ENCODE measurements around the gene EVA1B. TPM values are rescaled to one million over a fixed set of nuclear protein-coding genes. Genes with fewer than 3 reads are reported as not detected.

EVA1B gene
- total RNA-seq, 1 experiment from 2014 or later, result 5.5 TPM

DNA sequence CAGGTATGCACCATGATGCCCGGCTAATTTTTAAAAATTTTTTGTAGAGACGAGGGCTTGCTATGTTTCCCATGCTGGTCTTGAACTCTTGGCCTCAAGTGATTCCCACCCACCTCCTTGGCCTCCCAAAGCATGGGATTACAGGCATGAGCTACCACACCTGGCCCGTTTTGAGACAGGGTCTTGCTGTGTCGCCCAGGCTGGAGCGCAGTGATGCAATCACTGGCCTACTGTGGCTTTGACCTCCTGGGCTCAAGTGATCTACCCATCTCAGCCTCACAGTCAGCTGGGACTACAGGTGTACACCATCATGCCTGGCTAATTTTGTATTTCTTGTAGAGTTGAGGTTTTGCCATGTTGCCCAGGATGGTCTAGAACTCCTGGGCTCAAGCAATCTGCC, 24.8 kb downstream of the EVA1B start:
- no peak overlapping the region for H3K14ac ChIP-seq (ENCODE audit: insufficient read depth, low read length)
- WGBS (ENCODE audit: extremely low coverage, insufficient read length, low lambda C conversion rate), result no CpG with 5 or more reads among the region's 5 CpGs
- no peak overlapping the region for H3K4me2 ChIP-seq (ENCODE audit: insufficient read depth, insufficient read length, low read length)
- no peaks in the 10 kb centered on the region for H3K23me2 ChIP-seq (ENCODE audit: insufficient read length, low read depth, low read length, poor library complexity, severe bottlenecking)
- H3K36me3 Mint-ChIP-seq (ENCODE audit: insufficient read depth in 1 of 3, low read depth in 3 of 3), result peaks cover 45 to 90% (median 82%) of the 10 kb centered on the region in 3 experiments; a peak in 6 of 7 replicates
- peaks cover 0 to 3% of the 10 kb centered on the region in 2 experiments; a peak in 2 of 4 replicates for H3K4me1 Mint-ChIP-seq
- no peak overlapping the region for H4K91ac ChIP-seq (ENCODE audit: insufficient read length, low read depth, low read length)
- H4K20me1 ChIP-seq (ENCODE audit: control insufficient read depth, insufficient read depth, insufficient read length), result no peaks in the 10 kb centered on the region
- no peak overlapping the region for H2BK5ac ChIP-seq (ENCODE audit: insufficient read length, low read length)
- no peak overlapping the region for H2BK20ac ChIP-seq (ENCODE audit: low read depth, low read length, poor library complexity, severe bottlenecking)
- H3K4me1 ChIP-seq (ENCODE audit: insufficient read depth, low read length), result no peaks in the 10 kb centered on the region
- no peak overlapping the region for H3K23ac ChIP-seq (ENCODE audit: insufficient read length, low read depth, low read length)
- no peak overlapping the region for H2AK5ac ChIP-seq (ENCODE audit: insufficient read length, low read length)
- H2BK12ac ChIP-seq (ENCODE audit: insufficient read length, low read depth, low read length), result no peak overlapping the region
- no peaks in the 10 kb centered on the region for H3K9me3 ChIP-seq (ENCODE audit: control insufficient read depth, low read depth, low read length)
- H3T11ph ChIP-seq (ENCODE audit: low read length), result no peak overlapping the region
- no peak overlapping the region for H3K27ac ChIP-seq (ENCODE audit: insufficient read length, low read depth, low read length)
- H4K8ac ChIP-seq (replicated peaks; ENCODE audit: insufficient read length, low read depth, low read length), result no peak overlapping the region
- no peak overlapping the region for H3K27ac Mint-ChIP-seq
- no peak overlapping the region for H2BK15ac ChIP-seq (ENCODE audit: low read depth, low read length)
- no peaks in the 10 kb centered on the region for H3K27me3 Mint-ChIP-seq (ENCODE audit: low read depth)
- H4K5ac ChIP-seq (ENCODE audit: insufficient read length, low read depth, low read length), result no peak overlapping the region
- H2AFZ ChIP-seq (ENCODE audit: low read length), result no peak overlapping the region
- H3K4ac ChIP-seq (ENCODE audit: low read depth, low read length), result no peak overlapping the region
- H2BK120ac ChIP-seq (ENCODE audit: low read depth, low read length, poor library complexity, severe bottlenecking), result no peak overlapping the region
- no peaks in the 10 kb centered on the region for H3K79me2 ChIP-seq (ENCODE audit: insufficient read depth, low read length)
- no peak overlapping the region for H3K4me3 Mint-ChIP-seq
- DNase-seq, result no peak
- H3K56ac ChIP-seq (ENCODE audit: insufficient read length, low read depth, low read length), result no peak overlapping the region
- no peaks in the 10 kb centered on the region for H3K9me3 Mint-ChIP-seq
- H3K27me3 ChIP-seq (ENCODE audit: insufficient read depth, low read length), result no peaks in the 10 kb centered on the region
- H3K18ac ChIP-seq (ENCODE audit: insufficient read length, low read depth, low read length), result no peak overlapping the region
- no peaks in the 10 kb centered on the region for H3K79me1 ChIP-seq (ENCODE audit: insufficient read depth, low read depth, low read length, poor library complexity, severe bottlenecking)
- TF ChIP-seq, protein P1, sequence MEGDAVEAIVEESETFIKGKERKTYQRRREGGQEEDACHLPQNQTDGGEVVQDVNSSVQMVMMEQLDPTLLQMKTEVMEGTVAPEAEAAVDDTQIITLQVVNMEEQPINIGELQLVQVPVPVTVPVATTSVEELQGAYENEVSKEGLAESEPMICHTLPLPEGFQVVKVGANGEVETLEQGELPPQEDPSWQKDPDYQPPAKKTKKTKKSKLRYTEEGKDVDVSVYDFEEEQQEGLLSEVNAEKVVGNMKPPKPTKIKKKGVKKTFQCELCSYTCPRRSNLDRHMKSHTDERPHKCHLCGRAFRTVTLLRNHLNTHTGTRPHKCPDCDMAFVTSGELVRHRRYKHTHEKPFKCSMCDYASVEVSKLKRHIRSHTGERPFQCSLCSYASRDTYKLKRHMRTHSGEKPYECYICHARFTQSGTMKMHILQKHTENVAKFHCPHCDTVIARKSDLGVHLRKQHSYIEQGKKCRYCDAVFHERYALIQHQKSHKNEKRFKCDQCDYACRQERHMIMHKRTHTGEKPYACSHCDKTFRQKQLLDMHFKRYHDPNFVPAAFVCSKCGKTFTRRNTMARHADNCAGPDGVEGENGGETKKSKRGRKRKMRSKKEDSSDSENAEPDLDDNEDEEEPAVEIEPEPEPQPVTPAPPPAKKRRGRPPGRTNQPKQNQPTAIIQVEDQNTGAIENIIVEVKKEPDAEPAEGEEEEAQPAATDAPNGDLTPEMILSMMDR (conservative IDR thresholded peaks at IDR 0.05), result no peak
- H3K9ac ChIP-seq (ENCODE audit: extremely low read depth, insufficient read length, low read length), result no peak overlapping the region

Measured in H9 (cell line).